SK-N-MC (cell line): ENCODE measurements around the gene KCNG1.
"Not testable (repeated sequence)": the region's sequence is repeated elsewhere in the genome, so short reads cannot be mapped to it uniquely, and the experiment has no call there.

ENCODE experiments used
- DNase-seq: peaks from one replicate; pipeline ENCODE4 v3.0.0-alpha.2; 2011; ENCODE audit warnings: low read depth, low spot score
- H3K27ac ChIP-seq: fragments of 200-600 bp; sonication (generic); 2 replicates; pipeline ENCODE4 v1.5.1; 2016; ENCODE audit warnings: mixed run types
- H3K36me3 ChIP-seq: fragments of 200-600 bp; sonication (generic); 2 replicates; pipeline ENCODE4 v1.6.1; 2017; ENCODE audit warnings: antibody characterized with exemption, low read length, mixed read lengths; ENCODE audit not compliant: insufficient read depth
- H3K4me3 ChIP-seq: fragments of 200-600 bp; sonication (generic); 2 replicates; pipeline ENCODE4 v1.5.1; 2016
- H3K9ac ChIP-seq: fragments of 200-600 bp; sonication (generic); 2 replicates; pipeline ENCODE4 v1.8.0; 2017; ENCODE audit warnings: mixed run types, mixed read lengths; ENCODE audit not compliant: insufficient read length
- H3K9me3 ChIP-seq: fragments of 200-600 bp; sonication (generic); 2 replicates; pipeline ENCODE4 v1.6.1; 2017; ENCODE audit warnings: low read depth, mild to moderate bottlenecking, antibody characterized with exemption, low read length, moderate library complexity, mixed read lengths
- EZH2 ChIP-seq: fragments of 200-600 bp; sonication (generic); IDR thresholded peaks from one replicate; pipeline ENCODE4 v1.6.1; 2017; ENCODE audit warnings: antibody characterized with exemption
- FOXP2 ChIP-seq: optimal IDR thresholded peaks from 2 replicates; pipeline ENCODE3; 2011; ENCODE audit warnings: mild to moderate bottlenecking, moderate library complexity; ENCODE audit not compliant: insufficient read depth; ENCODE audit errors: extremely low read length, control extremely low read depth
- POLR2AphosphoS5 ChIP-seq: IDR thresholded peaks from 2 replicates; pipeline ENCODE4 v1.6.1; 2012; ENCODE audit warnings: mild to moderate bottlenecking, low read depth, low read length, borderline replicate concordance

The KCNG1 gene

GRCh38 chr20:51059862-51060261, 37.0 kb upstream of the KCNG1 start:
- Histone ChIP-seq H3K9ac (no peak overlapping the region), H3K9me3 (no peaks in the 10 kb centered on the region), H3K4me3 (no peak overlapping the region), H3K36me3 (no peaks in the 10 kb centered on the region), H3K27ac (no peak overlapping the region)
- no peak for DNase-seq
- TF ChIP-seq FOXP2: no peak
- no peak for TF ChIP-seq POLR2AphosphoS5
- TF ChIP-seq EZH2: no peak

GRCh38 chr20:51058017-51058416, 35.1 kb upstream of the KCNG1 start:
- no peak for TF ChIP-seq FOXP2
- H3K36me3 ChIP-seq: no peaks in the 10 kb centered on the region
- no peak for DNase-seq

GRCh38 chr20:51054233-51054632, 31.3 kb upstream of the KCNG1 start:
- TF ChIP-seq FOXP2 (no peak), POLR2AphosphoS5 (no peak), EZH2 (no peak)
- H3K27ac ChIP-seq: no peak overlapping the region
- no peak for DNase-seq
- H3K36me3 ChIP-seq: no peaks in the 10 kb centered on the region
- H3K4me3 ChIP-seq: no peak overlapping the region
- no peaks in the 10 kb centered on the region for H3K9me3 ChIP-seq
- H3K9ac ChIP-seq: no peak overlapping the region

More at GRCh38 chr20:51058017-51058416, 35.1 kb upstream of the KCNG1 start:
- no peak overlapping the region for H3K27ac ChIP-seq
- no peaks in the 10 kb centered on the region for H3K9me3 ChIP-seq
- H3K9ac ChIP-seq: no peak overlapping the region
- H3K4me3 ChIP-seq: no peak overlapping the region

DNA sequence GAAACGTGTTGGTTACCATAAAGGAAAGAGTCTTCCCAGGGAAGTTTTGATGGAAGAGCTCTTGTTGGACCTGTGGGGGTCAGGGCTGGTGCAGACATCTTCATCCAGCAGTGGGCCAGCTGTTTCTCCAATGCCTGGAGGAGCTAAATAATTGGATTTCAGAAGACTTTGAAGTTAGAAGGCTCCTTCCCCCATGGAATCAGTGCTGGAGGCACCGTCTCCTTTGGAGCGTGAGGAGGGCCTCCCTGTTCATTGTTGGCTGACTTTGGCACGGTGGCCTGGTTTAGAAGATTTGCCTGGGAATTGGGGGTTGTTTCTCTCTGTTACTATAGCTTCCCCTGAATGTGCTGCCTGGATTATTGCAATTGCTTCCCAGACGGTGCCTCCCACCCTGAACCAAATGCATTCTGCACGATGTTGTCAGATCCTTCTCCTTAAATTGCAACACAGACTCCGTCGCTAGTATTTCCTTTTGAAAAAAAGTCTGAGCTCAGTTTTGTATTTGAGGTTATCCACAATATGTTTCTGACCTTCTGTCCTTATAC, 27.7 kb upstream of the KCNG1 start:
- Histone ChIP-seq H3K9me3 (no peaks in the 10 kb centered on the region), H3K36me3 (no peaks in the 10 kb centered on the region), H3K4me3 (no peak overlapping the region), H3K9ac (no peak overlapping the region), H3K27ac (no peak overlapping the region)
- no peak for DNase-seq
- TF ChIP-seq POLR2AphosphoS5 (no peak), EZH2 (no peak), FOXP2 (no peak)

DNA sequence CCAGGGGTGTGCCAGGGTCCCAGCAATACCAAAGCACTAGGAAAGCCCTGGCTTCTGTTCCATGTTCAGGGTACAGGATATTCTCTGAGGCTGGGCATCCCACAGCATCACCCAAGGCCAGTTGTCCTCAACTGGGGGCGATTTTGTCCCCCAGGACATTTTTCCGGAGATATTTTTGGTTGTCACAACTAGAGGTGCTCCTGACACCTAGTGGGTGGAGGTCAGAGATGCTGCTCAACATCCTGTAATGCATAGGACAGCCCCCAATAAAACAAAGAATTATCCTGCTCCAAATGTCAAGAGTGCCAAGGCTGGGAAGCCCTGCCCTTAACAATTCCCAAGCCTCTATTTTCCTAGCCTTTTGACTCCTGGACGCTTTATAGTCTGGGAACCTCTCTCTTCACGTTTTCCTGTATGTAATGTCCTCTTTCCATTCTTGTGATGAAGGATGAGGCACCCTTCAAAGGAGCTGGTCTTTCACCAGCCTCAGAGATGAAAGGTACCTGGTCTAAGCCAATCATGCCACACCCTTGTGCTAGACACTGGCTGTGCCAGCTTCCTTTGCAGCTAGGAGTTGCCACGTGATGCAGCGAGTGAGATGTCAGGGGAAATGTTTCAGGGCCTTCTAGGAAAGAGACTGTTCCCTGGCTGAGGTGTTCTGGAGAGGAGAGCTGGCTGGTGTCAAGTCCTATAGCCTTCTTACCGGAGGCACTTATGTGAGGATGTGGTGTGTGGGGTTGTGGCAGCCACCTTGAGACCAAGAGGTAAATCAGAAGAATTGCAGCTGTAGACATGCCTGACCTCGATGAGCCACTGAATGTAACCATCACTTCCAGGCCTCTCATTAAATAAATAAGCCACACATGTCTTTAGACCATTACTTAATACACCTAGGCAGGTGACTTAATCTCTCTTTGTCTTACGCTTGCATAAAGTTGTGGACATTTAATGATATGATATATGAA, 23.4 kb upstream of the KCNG1 start:
- H3K27ac ChIP-seq: no peak overlapping the region
- no peaks in the 10 kb centered on the region for H3K36me3 ChIP-seq
- DNase-seq: no peak

GRCh38 chr20:51045492-51045891, 22.6 kb upstream of the KCNG1 start:
- not testable (repeated sequence) for H3K9ac ChIP-seq, DNase-seq, H3K27ac ChIP-seq, H3K36me3 ChIP-seq, H3K4me3 ChIP-seq, H3K9me3 ChIP-seq

More for the DNA sequence above, 23.4 kb upstream of the KCNG1 start:
- H3K9me3 ChIP-seq: no peaks in the 10 kb centered on the region
- H3K4me3 ChIP-seq: no peak overlapping the region
- H3K9ac ChIP-seq: no peak overlapping the region
- TF ChIP-seq EZH2 (no peak), FOXP2 (no peak), POLR2AphosphoS5 (no peak)

DNA sequence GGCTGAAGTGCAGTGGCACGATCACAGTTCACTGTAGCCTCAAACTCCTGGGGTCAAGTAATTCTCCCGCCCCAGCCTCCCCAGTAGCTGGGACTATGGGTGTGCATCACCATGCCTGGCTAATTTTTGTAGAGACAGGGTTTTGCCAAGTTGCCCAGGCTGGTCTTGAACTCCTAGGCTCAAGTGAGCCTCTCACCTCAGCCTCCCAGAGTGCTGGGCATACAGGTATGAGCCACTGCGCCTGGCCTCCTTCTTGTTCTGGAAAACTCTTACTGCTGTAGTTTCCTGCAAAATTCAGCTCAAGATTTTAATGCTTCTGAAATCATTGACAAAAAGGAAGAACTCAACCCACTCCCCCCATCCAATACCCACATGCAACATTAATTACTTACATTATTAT, 21.9 kb upstream of the KCNG1 start:
- TF ChIP-seq FOXP2: no peak
- TF ChIP-seq EZH2: no peak
- no peak for TF ChIP-seq POLR2AphosphoS5
- Histone ChIP-seq H3K27ac (no peak overlapping the region), H3K9me3 (no peaks in the 10 kb centered on the region), H3K36me3 (no peaks in the 10 kb centered on the region), H3K4me3 (no peak overlapping the region), H3K9ac (no peak overlapping the region)
- DNase-seq: no peak

GRCh38 chr20:51043811-51044210, 20.9 kb upstream of the KCNG1 start:
- DNase-seq: no peak
- H3K27ac ChIP-seq: no peak overlapping the region
- H3K9ac ChIP-seq: no peak overlapping the region
- no peak overlapping the region for H3K4me3 ChIP-seq
- H3K9me3 ChIP-seq: no peaks in the 10 kb centered on the region
- TF ChIP-seq POLR2AphosphoS5: no peak
- H3K36me3 ChIP-seq: no peaks in the 10 kb centered on the region

DNA sequence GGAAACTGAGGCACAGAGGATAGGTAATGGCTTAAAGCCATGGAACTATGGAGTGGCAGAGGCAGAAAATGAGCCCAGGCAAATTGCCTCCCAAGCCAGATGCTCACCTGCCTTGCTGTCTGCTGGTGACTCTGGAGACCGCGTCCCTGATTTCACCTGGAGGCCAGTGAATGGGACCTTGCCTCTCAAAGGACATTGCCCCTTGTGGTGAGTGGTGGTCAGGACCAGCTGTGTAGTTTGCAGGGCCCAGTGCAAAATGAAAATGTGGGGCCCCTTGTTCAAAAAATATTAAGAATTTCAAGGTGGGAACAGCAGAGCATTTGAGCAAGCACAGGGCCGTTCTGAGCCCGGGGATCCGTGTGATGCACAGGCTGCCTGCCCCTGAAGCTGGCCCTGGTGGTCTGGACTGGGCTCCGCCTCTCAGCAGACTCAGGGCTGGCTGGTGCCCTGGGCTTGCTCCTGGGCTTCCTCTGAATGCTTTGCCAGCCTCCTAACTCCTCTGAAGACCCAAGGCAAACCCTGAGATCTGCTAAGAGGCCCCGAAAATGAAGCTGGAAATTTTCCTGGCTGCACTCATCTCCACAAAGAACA, 19.8 kb upstream of the KCNG1 start:
- Histone ChIP-seq H3K36me3 (no peaks in the 10 kb centered on the region), H3K4me3 (no peak overlapping the region), H3K9me3 (no peaks in the 10 kb centered on the region), H3K27ac (no peak overlapping the region), H3K9ac (no peak overlapping the region)
- TF ChIP-seq POLR2AphosphoS5 (no peak), EZH2 (no peak), FOXP2 (no peak)
- no peak for DNase-seq
